Hepatocyte (in vitro differentiated cells): Measurements from ENCODE around the gene TTLL7. TPM values are rescaled to one million over a fixed set of nuclear protein-coding genes. Genes with fewer than 3 reads are reported as not detected.

Source experiments
- DNase-seq: peaks from one replicate; pipeline ENCODE4 v3.0.0-alpha.2; 2016; ENCODE audit warnings: low spot score
- H2AFZ ChIP-seq: fragments of 200-600 bp; sonication (generic); 2 replicates; pipeline ENCODE4 v1.6.0; 2016; ENCODE audit warnings: antibody characterized with exemption, mild to moderate bottlenecking
- H3K27ac ChIP-seq: fragments of 200-600 bp; sonication (generic); 2 replicates; pipeline ENCODE4 v1.5.1; 2016; ENCODE audit warnings: mild to moderate bottlenecking
- H3K27me3 ChIP-seq: fragments of 200-600 bp; sonication (generic); 2 replicates; pipeline ENCODE4 v1.6.1; 2016
- H3K36me3 ChIP-seq: fragments of 200-600 bp; sonication (generic); replicated peaks from 2 replicates; pipeline ENCODE4 v1.5.1; 2016; ENCODE audit warnings: low read depth; ENCODE audit not compliant: insufficient read depth
- H3K4me1 ChIP-seq: fragments of 200-600 bp; sonication (generic); 2 replicates; pipeline ENCODE4 v1.5.1; 2016; ENCODE audit warnings: mild to moderate bottlenecking, moderate library complexity; ENCODE audit not compliant: insufficient read depth
- H3K4me2 ChIP-seq: fragments of 200-600 bp; sonication (generic); 2 replicates; pipeline ENCODE4 v1.6.0; 2016
- H3K4me3 ChIP-seq: fragments of 200-600 bp; sonication (generic); 2 replicates; pipeline ENCODE4 v1.5.1; 2016; ENCODE audit warnings: mild to moderate bottlenecking
- H3K79me2 ChIP-seq: fragments of 200-600 bp; sonication (generic); 2 replicates; pipeline ENCODE4 v1.6.0; 2017; ENCODE audit warnings: mild to moderate bottlenecking
- H3K9me2 ChIP-seq: fragments of 200-600 bp; sonication (generic); replicated peaks from 2 replicates; pipeline ENCODE4 v1.6.0; 2017; ENCODE audit warnings: mild to moderate bottlenecking; ENCODE audit not compliant: insufficient read depth
- H3K9me3 ChIP-seq: fragments of 200-600 bp; sonication (generic); 2 replicates; pipeline ENCODE4 v1.5.1; 2016; ENCODE audit warnings: low read depth, mild to moderate bottlenecking
- H4K20me1 ChIP-seq: fragments of 200-600 bp; sonication (generic); 2 replicates; pipeline ENCODE4 v1.6.0; 2016; ENCODE audit warnings: mild to moderate bottlenecking; ENCODE audit not compliant: insufficient read depth, poor library complexity, severe bottlenecking
- EZH2 ChIP-seq: fragments of 200-600 bp; sonication (generic); IDR thresholded peaks from 2 replicates; pipeline ENCODE4 v1.6.1; 2016; ENCODE audit warnings: antibody characterized with exemption, mild to moderate bottlenecking, borderline replicate concordance
- EZH2phosphoT487 ChIP-seq: fragments of 200-600 bp; sonication (generic); IDR thresholded peaks from one replicate; pipeline ENCODE4 v1.6.1; 2018; ENCODE audit warnings: antibody characterized with exemption, mild to moderate bottlenecking, low read depth, moderate library complexity; ENCODE audit not compliant: unreplicated experiment, severe bottlenecking
- WGBS: methylation state at CpG from one replicate; pipeline ENCODE4 v1.1.6; 2016; ENCODE audit warnings: low lambda C conversion rate; ENCODE audit errors: missing lambda C conversion rate; 5-methylcytosine and 5-hydroxymethylcytosine counted together
- polyA plus RNA-seq: library from polyadenylated mRNA; unstranded; fragments of >200 nt; fragmentation: Nextera tagmentation; extraction: Ambion mirVana; gene quantifications from 2 replicates; pipeline ENCODE4 v1.2.1, GENCODE V29; 2016
- total RNA-seq: library from RNA; depleted of rRNA; stranded (reverse); fragments of >200 nt; gene quantifications from 2 replicates; pipeline ENCODE4 v1.2.3, GENCODE V29; 2014
- TF ChIP-seq, protein P1 (sequence below): fragments of 200-600 bp; sonication (generic); IDR thresholded peaks from 2 replicates; pipeline ENCODE4 v1.5.1; 2016; ENCODE audit warnings: antibody characterized with exemption, mild to moderate bottlenecking; ENCODE audit not compliant: poor library complexity

The TTLL7 gene
- total and polyA plus RNA-seq, 2 experiments from 2014 or later = 1.9 to 3.5 TPM

DNA sequence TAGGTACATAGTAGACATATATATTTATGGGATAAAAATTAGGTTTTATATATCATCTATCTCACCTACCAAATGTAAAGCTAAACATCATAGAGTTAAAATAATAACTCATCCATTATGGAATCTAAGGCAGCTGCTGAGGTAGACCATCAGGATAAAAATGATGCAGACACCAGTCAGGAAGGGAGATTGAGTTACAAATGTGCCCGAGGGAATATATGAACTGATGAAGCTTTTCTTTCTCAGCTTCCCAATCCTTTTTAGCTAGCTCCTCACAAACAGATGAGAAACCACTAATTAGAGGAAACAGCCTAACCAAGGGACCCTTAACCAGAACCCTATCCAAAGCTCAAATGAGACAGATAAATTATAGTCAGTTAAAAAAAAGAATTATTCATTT lies 20.9 kb downstream of the TTLL7 start:
- Histone ChIP-seq H3K27ac (no peak overlapping the region), H3K27me3 (no peaks in the 10 kb centered on the region), H4K20me1 (no peaks in the 10 kb centered on the region), H3K79me2 (no peaks in the 10 kb centered on the region), H3K4me2 (no peak overlapping the region), H3K36me3 (no peaks in the 10 kb centered on the region), H3K9me2 (no peaks in the 10 kb centered on the region), H3K4me3 (no peak overlapping the region), H3K4me1 (no peaks in the 10 kb centered on the region), H2AFZ (no peak overlapping the region), H3K9me3 (no peaks in the 10 kb centered on the region)
- 80% methylated on average over 1 of the region's 1 CpG for WGBS
- TF ChIP-seq EZH2 (no peak), EZH2phosphoT487 (no peak)
- TF ChIP-seq, protein P1, sequence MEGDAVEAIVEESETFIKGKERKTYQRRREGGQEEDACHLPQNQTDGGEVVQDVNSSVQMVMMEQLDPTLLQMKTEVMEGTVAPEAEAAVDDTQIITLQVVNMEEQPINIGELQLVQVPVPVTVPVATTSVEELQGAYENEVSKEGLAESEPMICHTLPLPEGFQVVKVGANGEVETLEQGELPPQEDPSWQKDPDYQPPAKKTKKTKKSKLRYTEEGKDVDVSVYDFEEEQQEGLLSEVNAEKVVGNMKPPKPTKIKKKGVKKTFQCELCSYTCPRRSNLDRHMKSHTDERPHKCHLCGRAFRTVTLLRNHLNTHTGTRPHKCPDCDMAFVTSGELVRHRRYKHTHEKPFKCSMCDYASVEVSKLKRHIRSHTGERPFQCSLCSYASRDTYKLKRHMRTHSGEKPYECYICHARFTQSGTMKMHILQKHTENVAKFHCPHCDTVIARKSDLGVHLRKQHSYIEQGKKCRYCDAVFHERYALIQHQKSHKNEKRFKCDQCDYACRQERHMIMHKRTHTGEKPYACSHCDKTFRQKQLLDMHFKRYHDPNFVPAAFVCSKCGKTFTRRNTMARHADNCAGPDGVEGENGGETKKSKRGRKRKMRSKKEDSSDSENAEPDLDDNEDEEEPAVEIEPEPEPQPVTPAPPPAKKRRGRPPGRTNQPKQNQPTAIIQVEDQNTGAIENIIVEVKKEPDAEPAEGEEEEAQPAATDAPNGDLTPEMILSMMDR = no peak
- DNase-seq = no peak

DNA sequence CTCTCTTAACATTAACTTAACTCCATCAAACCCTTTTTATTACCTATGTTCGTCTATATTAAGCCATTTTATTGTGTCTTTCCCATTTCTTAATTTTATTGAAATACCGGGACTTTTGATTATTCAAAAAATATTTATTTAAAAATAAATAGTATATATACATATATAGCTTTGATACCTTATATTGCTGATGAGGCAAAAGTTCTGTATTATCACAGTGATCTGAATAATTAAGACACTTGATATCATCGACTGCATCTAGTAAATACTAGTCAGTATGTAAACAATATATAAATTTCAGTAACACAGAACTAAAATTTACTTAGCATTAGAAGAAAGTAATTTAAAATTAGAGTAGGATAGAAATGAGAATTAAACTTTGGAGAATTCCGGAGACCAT lies 22.0 kb downstream of the TTLL7 start:
- no peak for DNase-seq
- no peaks in the 10 kb centered on the region for H4K20me1 ChIP-seq
- 83% methylated on average over 4 of the region's 4 CpGs for WGBS

DNA sequence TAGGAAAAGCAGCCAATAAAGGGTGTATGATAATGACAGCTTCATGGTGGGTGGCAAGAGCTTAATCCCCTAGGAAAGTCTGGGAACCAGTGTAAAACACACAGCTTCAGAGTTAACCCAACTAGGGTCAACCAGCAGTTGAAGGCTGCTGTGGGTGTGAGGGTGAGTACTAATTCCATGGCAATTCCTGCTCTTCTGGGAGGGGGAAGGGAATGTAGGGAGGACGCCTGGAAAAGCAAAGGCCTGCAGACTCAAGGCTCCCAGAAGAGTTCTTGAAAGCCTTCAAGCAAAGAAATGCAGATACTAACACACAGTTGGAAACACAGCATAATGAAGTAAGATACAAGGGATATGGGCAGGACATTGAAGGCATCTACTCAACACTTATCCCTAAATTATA lies 28.1 kb downstream of the TTLL7 start:
- Histone ChIP-seq H3K27me3 (no peaks in the 10 kb centered on the region), H3K9me2 (no peaks in the 10 kb centered on the region), H3K27ac (no peak overlapping the region), H3K4me3 (no peak overlapping the region), H3K4me1 (no peaks in the 10 kb centered on the region), H3K36me3 (no peaks in the 10 kb centered on the region), H4K20me1 (no peaks in the 10 kb centered on the region), H3K79me2 (no peaks in the 10 kb centered on the region), H3K4me2 (no peak overlapping the region), H2AFZ (no peak overlapping the region), H3K9me3 (no peaks in the 10 kb centered on the region)
- no peak for DNase-seq
- 100% methylated on average over 1 of the region's 1 CpG for WGBS
- TF ChIP-seq EZH2phosphoT487 = no peak
- TF ChIP-seq, protein P1 = no peak
- no peak for TF ChIP-seq EZH2

More for the DNA sequence above, 22.0 kb downstream of the TTLL7 start:
- no peak overlapping the region for H3K27ac ChIP-seq
- no peaks in the 10 kb centered on the region for H3K4me1 ChIP-seq
- no peaks in the 10 kb centered on the region for H3K79me2 ChIP-seq
- H3K27me3 ChIP-seq = no peaks in the 10 kb centered on the region
- no peaks in the 10 kb centered on the region for H3K9me2 ChIP-seq
- H3K36me3 ChIP-seq = no peaks in the 10 kb centered on the region
- H3K4me2 ChIP-seq = no peak overlapping the region
- no peaks in the 10 kb centered on the region for H3K9me3 ChIP-seq
- TF ChIP-seq EZH2phosphoT487 = no peak
- TF ChIP-seq, protein P1 = no peak
- TF ChIP-seq EZH2 = no peak
- H2AFZ ChIP-seq = no peak overlapping the region
- H3K4me3 ChIP-seq = no peak overlapping the region

DNA sequence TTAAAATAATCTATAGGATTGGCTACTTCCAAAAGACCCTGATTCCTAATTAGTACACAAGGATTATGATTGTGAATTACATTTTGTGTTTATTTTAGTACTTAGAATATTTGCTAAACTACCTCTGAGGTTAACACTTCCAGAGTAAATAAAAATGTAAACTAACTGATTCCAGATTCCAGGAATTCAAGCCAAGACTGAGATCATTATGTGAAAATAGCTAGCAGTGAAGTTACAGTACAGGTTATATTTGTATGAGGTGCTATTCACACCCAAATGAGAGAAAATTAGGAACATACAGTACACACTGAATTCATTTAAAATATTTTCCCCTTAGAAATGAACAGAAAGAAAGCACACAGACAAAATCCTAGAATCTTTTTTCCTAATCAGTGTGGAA lies 28.8 kb downstream of the TTLL7 start:
- TF ChIP-seq EZH2phosphoT487 (no peak), EZH2 (no peak)
- TF ChIP-seq, protein P1 = no peak
- H3K9me3 ChIP-seq = no peaks in the 10 kb centered on the region
- no peaks in the 10 kb centered on the region for H3K36me3 ChIP-seq
- H3K4me2 ChIP-seq = no peak overlapping the region
- H4K20me1 ChIP-seq = no peaks in the 10 kb centered on the region
- H3K9me2 ChIP-seq = no peaks in the 10 kb centered on the region
- H3K4me3 ChIP-seq = no peak overlapping the region
- no peaks in the 10 kb centered on the region for H3K4me1 ChIP-seq
- H2AFZ ChIP-seq = no peak overlapping the region
- H3K27ac ChIP-seq = no peak overlapping the region
- no peak for DNase-seq
- no peaks in the 10 kb centered on the region for H3K27me3 ChIP-seq
- no peaks in the 10 kb centered on the region for H3K79me2 ChIP-seq
